Measurements from ENCODE around the gene SMAD6.
"Not testable (repeated sequence)": the region's sequence is repeated elsewhere in the genome, so short reads cannot be mapped to it uniquely, and the experiment has no call there.

Gene SMAD6

GRCh38 chr15:66674756-66675155 lies 27.3 kb upstream of the SMAD6 start:
- in situ Hi-C loops (cut with MboI; ENCODE audit: low sequenced_read_pairs) = no loop called here

- in situ Hi-C loops (cut with MboI; ENCODE audit: low sequenced_read_pairs) = no loop called here
These were observed 26.6 kb upstream of the SMAD6 start for GRCh38 chr15:66675446-66675845.

GRCh38 chr15:66677336-66677735 lies 24.7 kb upstream of the SMAD6 start:
- in situ Hi-C loops (cut with MboI; ENCODE audit: low sequenced_read_pairs) = no loop called here

GRCh38 chr15:66679061-66679656 lies 22.9 kb upstream of the SMAD6 start:
- in situ Hi-C loops (cut with MboI; ENCODE audit: low sequenced_read_pairs) = no loop called here

- in situ Hi-C loops (cut with MboI; ENCODE audit: low sequenced_read_pairs) = no loop called here
These were observed 22.4 kb upstream of the SMAD6 start for GRCh38 chr15:66679657-66680108.

GRCh38 chr15:66680502-66680901 lies 21.5 kb upstream of the SMAD6 start:
- in situ Hi-C loops (cut with MboI; ENCODE audit: low sequenced_read_pairs) = no loop called here

GRCh38 chr15:66681395-66681794 lies 20.6 kb upstream of the SMAD6 start:
- in situ Hi-C loops (cut with MboI; ENCODE audit: low sequenced_read_pairs) = no loop called here

GRCh38 chr15:66682246-66682645 lies 19.8 kb upstream of the SMAD6 start:
- in situ Hi-C loops (cut with MboI; ENCODE audit: low sequenced_read_pairs) = no loop called here

- in situ Hi-C loops (cut with MboI; ENCODE audit: low sequenced_read_pairs) = no loop called here
These were observed 19.2 kb upstream of the SMAD6 start for GRCh38 chr15:66682865-66683264.

GRCh38 chr15:66684136-66684681 lies 17.8 kb upstream of the SMAD6 start:
- in situ Hi-C loops (cut with MboI; ENCODE audit: low sequenced_read_pairs) = no loop called here

GRCh38 chr15:66685638-66686150 lies 16.3 kb upstream of the SMAD6 start:
- in situ Hi-C loops (cut with MboI; ENCODE audit: low sequenced_read_pairs) = no loop called here

- in situ Hi-C loops (cut with MboI; ENCODE audit: low sequenced_read_pairs) = not testable (repeated sequence)
These were observed 11.1 kb upstream of the SMAD6 start for GRCh38 chr15:66690912-66691311.

GRCh38 chr15:66691727-66692126 lies 10.3 kb upstream of the SMAD6 start:
- in situ Hi-C loops (cut with MboI; ENCODE audit: low sequenced_read_pairs) = no loop called here

GRCh38 chr15:66692391-66692790 lies 9.6 kb upstream of the SMAD6 start:
- in situ Hi-C loops (cut with MboI; ENCODE audit: low sequenced_read_pairs) = no loop called here

- in situ Hi-C loops (cut with MboI; ENCODE audit: low sequenced_read_pairs) = no loop called here
These were observed 9.0 kb upstream of the SMAD6 start for GRCh38 chr15:66692808-66693596.

GRCh38 chr15:66696770-66697169 lies 5.3 kb upstream of the SMAD6 start:
- in situ Hi-C loops (cut with MboI; ENCODE audit: low sequenced_read_pairs) = no loop called here

- in situ Hi-C loops (cut with MboI; ENCODE audit: low sequenced_read_pairs) = no loop called here
These were observed 3.6 kb upstream of the SMAD6 start for GRCh38 chr15:66698318-66698961.

GRCh38 chr15:66698971-66699370 lies 3.1 kb upstream of the SMAD6 start:
- in situ Hi-C loops (cut with MboI; ENCODE audit: low sequenced_read_pairs) = no loop called here

- in situ Hi-C loops (cut with MboI; ENCODE audit: low sequenced_read_pairs) = no loop called here
These were observed 1.6 kb upstream of the SMAD6 start for GRCh38 chr15:66700412-66700801.

GRCh38 chr15:66700802-66701421 lies 1.1 kb upstream of the SMAD6 start:
- in situ Hi-C loops (cut with MboI; ENCODE audit: low sequenced_read_pairs) = no loop called here

GRCh38 chr15:66701422-66702034 lies 508 bp upstream of the SMAD6 start:
- in situ Hi-C loops (cut with MboI; ENCODE audit: low sequenced_read_pairs) = no loop called here

Data from HL-60/S4 (cell line).